ELF-1 (cell line): ENCODE measurements around the gene BOLA1.
A peak's percentile ranks its signal among the peaks of the same experiment; 100 is the strongest.
"Not testable (repeated sequence)": the region's sequence is repeated elsewhere in the genome, so short reads cannot be mapped to it uniquely, and the experiment has no call there.

ENCODE experiments used
- DNase-seq: peaks from one replicate; pipeline ENCODE4 v3.0.0-alpha.2; 2016; ENCODE audit warnings: low read depth, low spot score

Gene BOLA1

GRCh38 chr1:149886396-149887195, 12.8 kb upstream of the BOLA1 start:
- DNase-seq = peak; percentile 99

- not testable (repeated sequence) for DNase-seq
Observed at GRCh38 chr1:149887196-149887455, 12.2 kb upstream of the BOLA1 start.

GRCh38 chr1:149887456-149888246, 11.7 kb upstream of the BOLA1 start:
- peak; percentile 98 for DNase-seq

- DNase-seq = peak; percentile 98
Observed at GRCh38 chr1:149888247-149888998, 10.9 kb upstream of the BOLA1 start.

- no peak for DNase-seq
Observed at GRCh38 chr1:149888999-149889289, 10.4 kb upstream of the BOLA1 start.

GRCh38 chr1:149896575-149896974, 2.8 kb upstream of the BOLA1 start:
- no peak for DNase-seq

- DNase-seq = peak; percentile 51
Observed at GRCh38 chr1:149903836-149904491, 4.6 kb downstream of the BOLA1 start.

- no peak for DNase-seq
Observed at GRCh38 chr1:149906570-149907075, 7.3 kb downstream of the BOLA1 start.

- no peak for DNase-seq
Observed at GRCh38 chr1:149914545-149914944, 15.2 kb downstream of the BOLA1 start.

- no peak for DNase-seq
Observed at GRCh38 chr1:149915429-149916192, 16.2 kb downstream of the BOLA1 start.

- no peak for DNase-seq
Observed at GRCh38 chr1:149916193-149916897, 17.0 kb downstream of the BOLA1 start.

- no peak for DNase-seq
Observed at GRCh38 chr1:149916898-149917252, 17.5 kb downstream of the BOLA1 start.

- DNase-seq = peak; percentile 49
Observed at GRCh38 chr1:149917571-149918144, 18.3 kb downstream of the BOLA1 start, which contains the start of gene SV2A. Gene SV2A, minus strand, starts transcription at chr1:149917844. Its CDS starts 4,004 bp downstream, at chr1:149913840.

GRCh38 chr1:149923626-149924025, 24.3 kb downstream of the BOLA1 start:
- DNase-seq = no peak

GRCh38 chr1:149925345-149925744, 26.0 kb downstream of the BOLA1 start:
- no peak for DNase-seq

GRCh38 chr1:149925751-149926150, 26.4 kb downstream of the BOLA1 start:
- DNase-seq = no peak

GRCh38 chr1:149926296-149926695, 26.9 kb downstream of the BOLA1 start:
- no peak for DNase-seq

GRCh38 chr1:149927056-149927562, 27.7 kb downstream of the BOLA1 start:
- no peak for DNase-seq

GRCh38 chr1:149927563-149928400, 28.4 kb downstream of the BOLA1 start, which contains the start of gene SF3B4:
Gene SF3B4, minus strand, starts transcription at chr1:149927803. Its CDS starts 44 bp downstream, at chr1:149927759.
- DNase-seq = peak; percentile 94
